A673 (cell line): ENCODE data around the gene GUCY1B1. TPM values are rescaled to one million over a fixed set of nuclear protein-coding genes. Genes with fewer than 3 reads are reported as not detected.

Experiments
- BruUV-seq: library from RNA; stranded (reverse); fragments of 400-500 nt; replicated peaks from 2 replicates; lab custom pipeline; 2021; lab: Mats Ljungman, UMichigan
- CTCF ChIA-PET: fragments of 300-600 bp; sonication (Branson Sonifier 250); formaldehyde crosslinking; loops from one replicate; lab custom pipeline; 2022; ENCODE audit warnings: antibody characterized with exemption; lab: Charles Lee
- POLR2A ChIA-PET: fragments of 300-600 bp; sonication (Branson Sonifier 250); formaldehyde crosslinking; loops from one replicate; lab custom pipeline; 2022; ENCODE audit warnings: antibody characterized with exemption; ENCODE audit not compliant: low non-redundant PET; lab: Charles Lee
- DNase-seq: peaks from one replicate; pipeline ENCODE4 v3.0.0-alpha.2; 2015; ENCODE audit warnings: low spot score
- H3K27ac ChIP-seq: fragments of 200-600 bp; sonication (generic); 2 replicates; pipeline ENCODE4 v1.5.1; 2016; ENCODE audit warnings: mixed run types, low read depth, mild to moderate bottlenecking, mixed read lengths, antibody characterized with exemption, low read length; ENCODE audit not compliant: poor library complexity, severe bottlenecking
- H3K27me3 ChIP-seq: fragments of 200-600 bp; sonication (generic); replicated peaks from 2 replicates; pipeline ENCODE4 v1.6.1; 2017; ENCODE audit warnings: mixed run types, low read depth, mild to moderate bottlenecking, mixed read lengths, antibody characterized with exemption, low read length; ENCODE audit not compliant: insufficient read depth, poor library complexity
- H3K36me3 ChIP-seq: fragments of 200-600 bp; sonication (generic); 2 replicates; pipeline ENCODE4 v1.6.1; 2016; ENCODE audit warnings: mixed run types, mild to moderate bottlenecking, mixed read lengths, antibody characterized with exemption, low read length; ENCODE audit not compliant: insufficient read depth, poor library complexity, severe bottlenecking
- H3K4me1 ChIP-seq: fragments of 200-600 bp; sonication (generic); 2 replicates; pipeline ENCODE4 v1.6.1; 2017; ENCODE audit warnings: mixed run types, mild to moderate bottlenecking, mixed read lengths, antibody characterized with exemption, low read length; ENCODE audit not compliant: insufficient read depth, poor library complexity, severe bottlenecking
- H3K4me3 ChIP-seq: fragments of 200-600 bp; sonication (generic); 2 replicates; pipeline ENCODE4 v1.5.1; 2016; ENCODE audit warnings: low read depth, mixed run types, mild to moderate bottlenecking, mixed read lengths, low read length; ENCODE audit not compliant: poor library complexity, severe bottlenecking
- H3K9me3 ChIP-seq: fragments of 200-600 bp; sonication (generic); 2 replicates; pipeline ENCODE4 v1.6.1; 2016; ENCODE audit warnings: mixed run types, low read depth, mild to moderate bottlenecking, mixed read lengths, antibody characterized with exemption, low read length; ENCODE audit not compliant: poor library complexity, severe bottlenecking
- CTCF ChIP-seq: fragments of 300-800, 200-600 bp; sonication (generic); conservative IDR thresholded peaks from 2 replicates; pipeline ENCODE4 v1.5.1; 2017; ENCODE audit warnings: low read depth, mild to moderate bottlenecking, antibody characterized with exemption, low read length, moderate library complexity, mixed read lengths
- EZH2 ChIP-seq: fragments of 200-600 bp; sonication (generic); IDR thresholded peaks from 2 replicates; pipeline ENCODE4 v1.6.1; 2017; ENCODE audit warnings: borderline replicate concordance, low read depth, mild to moderate bottlenecking, mixed read lengths, antibody characterized with exemption, low read length; ENCODE audit not compliant: poor library complexity, severe bottlenecking
- intact Hi-C: fragments of 100-400 bp; cut with micrococcal nuclease; formaldehyde crosslinking; loops from one replicate; pipeline ENCODE4 v1.10.0; 2022; ENCODE audit not compliant: unreplicated experiment
- total RNA-seq: library from RNA; stranded (reverse); gene quantifications from 2 replicates; pipeline ENCODE4 v1.2.3, GENCODE V29; 2021

Gene GUCY1B1
- total RNA-seq, 1 experiment from 2014 or later = not detected

- CTCF ChIA-PET = no interaction called here
- no peak overlapping the region for H3K4me3 ChIP-seq
- H3K36me3 ChIP-seq = no peaks in the 10 kb centered on the region
- POLR2A ChIA-PET = no interaction called here
- TF ChIP-seq EZH2 = no peak
- TF ChIP-seq CTCF = no peak
- H3K27me3 ChIP-seq = no peaks in the 10 kb centered on the region
- H3K27ac ChIP-seq = no peak overlapping the region
- DNase-seq = no peak
- intact Hi-C loops = loop anchor here (2.0 to 10.0 kb wide), 2 partner anchors 261 to 805 kb away; no protein-coding TSS in a partner anchor
- no peaks in the 10 kb centered on the region for H3K4me1 ChIP-seq
- H3K9me3 ChIP-seq = no peaks in the 10 kb centered on the region
- no TSS peak for BruUV-seq
These were observed 30.6 kb downstream of the GUCY1B1 start for GRCh38 chr4:155789391-155789790.

GRCh38 chr4:155789982-155790381 lies 31.2 kb downstream of the GUCY1B1 start:
- POLR2A ChIA-PET = no interaction called here
- H3K4me3 ChIP-seq = no peak overlapping the region
- intact Hi-C loops = loop anchor here (2.0 to 10.0 kb wide), 2 partner anchors 261 to 805 kb away; no protein-coding TSS in a partner anchor
- TF ChIP-seq EZH2 (no peak), CTCF (no peak)
- H3K27me3 ChIP-seq = no peaks in the 10 kb centered on the region
- no peak overlapping the region for H3K27ac ChIP-seq
- BruUV-seq = no TSS peak
- H3K4me1 ChIP-seq = no peaks in the 10 kb centered on the region
- CTCF ChIA-PET = no interaction called here
- no peaks in the 10 kb centered on the region for H3K36me3 ChIP-seq
- DNase-seq = no peak
- no peaks in the 10 kb centered on the region for H3K9me3 ChIP-seq

GRCh38 chr4:155794589-155795236 lies 35.9 kb downstream of the GUCY1B1 start:
- POLR2A ChIA-PET = no interaction called here
- intact Hi-C loops = no loop called here

More at GRCh38 chr4:155794589-155795236, 35.9 kb downstream of the GUCY1B1 start:
- Histone ChIP-seq H3K9me3 (no peaks in the 10 kb centered on the region), H3K4me1 (no peaks in the 10 kb centered on the region), H3K27ac (no peak overlapping the region), H3K4me3 (no peak overlapping the region), H3K27me3 (no peaks in the 10 kb centered on the region), H3K36me3 (no peaks in the 10 kb centered on the region)
- no TSS peak for BruUV-seq
- no peak for DNase-seq
- TF ChIP-seq CTCF (no peak), EZH2 (no peak)
- CTCF ChIA-PET = no interaction called here
